GM23338 (cell line): ENCODE measurements around the gene BCL2L13. TPM values are rescaled to one million over a fixed set of nuclear protein-coding genes. Genes with fewer than 3 reads are reported as not detected.

Experiments used
- ATAC-seq: fragments of 200-7000 bp; cut with Tn5 transposase; 3 replicates; pipeline ENCODE4 v1.9.1; 2020
- DNase-seq: peaks from one replicate; pipeline ENCODE4 v3.0.0-alpha.2; 2015; ENCODE audit warnings: low spot score
- H2AFZ ChIP-seq: fragments of 200-600 bp; sonication (generic); 2 replicates; pipeline ENCODE4 v1.8.0; 2016; ENCODE audit warnings: antibody characterized with exemption, mild to moderate bottlenecking, moderate library complexity
- H3F3A ChIP-seq: fragments of 200-600 bp; sonication (generic); replicated peaks from 2 replicates; pipeline ENCODE4 v1.8.0; 2017; ENCODE audit warnings: antibody characterized with exemption, mixed run types, low read depth
- H3K27ac ChIP-seq: fragments of 200-600 bp; sonication (generic); 2 replicates; pipeline ENCODE4 v1.6.1; 2016; ENCODE audit warnings: low read depth
- H3K27me3 ChIP-seq: fragments of 200-600 bp; sonication (generic); 2 replicates; pipeline ENCODE4 v1.8.0; 2016; ENCODE audit warnings: mild to moderate bottlenecking, mixed run types, moderate library complexity; ENCODE audit not compliant: insufficient read depth
- H3K36me3 ChIP-seq: fragments of 200-600 bp; sonication (generic); 2 replicates; pipeline ENCODE4 v1.8.0; 2016; ENCODE audit warnings: mild to moderate bottlenecking; ENCODE audit not compliant: insufficient read depth
- H3K4me1 ChIP-seq: fragments of 200-600 bp; sonication (generic); 2 replicates; pipeline ENCODE4 v1.8.0; 2016; ENCODE audit warnings: mild to moderate bottlenecking, moderate library complexity; ENCODE audit not compliant: insufficient read depth
- H3K4me2 ChIP-seq: fragments of 200-600 bp; sonication (generic); 2 replicates; pipeline ENCODE4 v1.7.1; 2017; ENCODE audit warnings: mixed run types
- H3K4me3 ChIP-seq: fragments of 200-600 bp; sonication (generic); 2 replicates; pipeline ENCODE4 v1.6.1; 2016; ENCODE audit warnings: mixed run types
- H3K79me2 ChIP-seq: fragments of 200-600 bp; sonication (generic); replicated peaks from 2 replicates; pipeline ENCODE4 v1.8.0; 2017; ENCODE audit warnings: mild to moderate bottlenecking; ENCODE audit not compliant: insufficient read depth
- H3K9me2 ChIP-seq: fragments of 200-600 bp; sonication (generic); 2 replicates; pipeline ENCODE4 v1.8.0; 2017; ENCODE audit not compliant: insufficient read depth
- H4K20me1 ChIP-seq: fragments of 200-600 bp; sonication (generic); replicated peaks from 2 replicates; pipeline ENCODE4 v1.8.0; 2017; ENCODE audit warnings: mild to moderate bottlenecking; ENCODE audit not compliant: insufficient read depth
- H3K27ac Mint-ChIP-seq: 2 replicates; pipeline ENCODE4 v1.8.0; 2020; ENCODE audit warnings: inconsistent platforms, mild to moderate bottlenecking, moderate library complexity, mixed read lengths
- H3K27me3 Mint-ChIP-seq: 3 replicates; pipeline ENCODE4 v1.8.0; 2022; ENCODE audit warnings: low read depth, mild to moderate bottlenecking, moderate library complexity, mixed read lengths, inconsistent platforms; ENCODE audit not compliant: insufficient read depth, poor library complexity
- H3K36me3 Mint-ChIP-seq: 3 replicates; pipeline ENCODE4 v1.8.0; 2021; ENCODE audit warnings: low read depth, mild to moderate bottlenecking, inconsistent platforms, moderate library complexity, mixed read lengths
- H3K4me1 Mint-ChIP-seq: 3 replicates; pipeline ENCODE4 v1.8.0; 2020; ENCODE audit warnings: mild to moderate bottlenecking, inconsistent platforms, mixed read lengths
- H3K4me3 Mint-ChIP-seq: 3 replicates; pipeline ENCODE4 v1.8.0; 2021; ENCODE audit warnings: moderate library complexity, mild to moderate bottlenecking, inconsistent platforms, mixed read lengths
- H3K9me3 Mint-ChIP-seq: 3 replicates; pipeline ENCODE4 v1.8.0; 2020; ENCODE audit warnings: moderate library complexity, mild to moderate bottlenecking, inconsistent platforms, mixed read lengths
- CREB1 ChIP-seq: fragments of 250-450 bp; sonication (Bioruptor Pico); IDR thresholded peaks from 2 replicates; pipeline ENCODE4 v1.5.0; 2020; ENCODE audit warnings: low read depth, mild to moderate bottlenecking, moderate library complexity
- CTCF ChIP-seq, 2 experiments: fragments of 200-600 bp in 1 of 2; sonication (generic) in 1 of 2; conservative IDR thresholded peaks; 2 replicates each; pipeline versions ENCODE4 v1.5.1 to v1.6.1; 2016 to 2017; ENCODE audit warnings: antibody characterized with exemption in 2 of 2, low read depth in 2 of 2, mild to moderate bottlenecking in 2 of 2, moderate library complexity in 1 of 2
- EZH2 ChIP-seq: fragments of 200-600 bp; sonication (generic); IDR thresholded peaks from one replicate; pipeline ENCODE4 v1.8.0; 2017; ENCODE audit warnings: antibody characterized with exemption, mild to moderate bottlenecking, low read depth; ENCODE audit not compliant: unreplicated experiment
- EZH2phosphoT487 ChIP-seq: fragments of 200-600 bp; sonication (generic); IDR thresholded peaks from one replicate; pipeline ENCODE4 v1.8.1; 2018; ENCODE audit warnings: antibody characterized with exemption; ENCODE audit not compliant: unreplicated experiment
- JUNB ChIP-seq: IDR thresholded peaks from one replicate; pipeline ENCODE4 v1.6.1; 2016; ENCODE audit warnings: antibody characterized with exemption; ENCODE audit not compliant: unreplicated experiment
- NANOG ChIP-seq: IDR thresholded peaks from 2 replicates; pipeline ENCODE4 v1.6.1; 2016; ENCODE audit warnings: antibody characterized with exemption, borderline replicate concordance
- POLR2AphosphoS5 ChIP-seq: IDR thresholded peaks from 2 replicates; pipeline ENCODE4 v1.6.1; 2016; ENCODE audit warnings: antibody characterized with exemption, low read depth
- STAT1 ChIP-seq: IDR thresholded peaks from one replicate; pipeline ENCODE4 v1.6.1; 2016; ENCODE audit warnings: antibody characterized with exemption; ENCODE audit not compliant: unreplicated experiment
- ZNF114 ChIP-seq: fragments of 250-450 bp; sonication (Bioruptor Pico); IDR thresholded peaks from 2 replicates; pipeline ENCODE4 v1.5.0; 2020; ENCODE audit warnings: mild to moderate bottlenecking, moderate library complexity
- ZNF331 ChIP-seq: fragments of 250-450 bp; sonication (Bioruptor Pico); IDR thresholded peaks from 2 replicates; pipeline ENCODE4 v1.5.0; 2020; ENCODE audit warnings: low read depth, mild to moderate bottlenecking, moderate library complexity
- polyA plus RNA-seq: library from polyadenylated mRNA; unstranded; fragments of >200 nt; fragmentation: Nextera tagmentation; extraction: Ambion mirVana; gene quantifications from 2 replicates; pipeline ENCODE4 v1.2.1, GENCODE V29; 2016
- total RNA-seq: library from RNA; depleted of rRNA; stranded (reverse); fragments of >200 nt; shearing (Covaris generic); gene quantifications from 2 replicates; pipeline ENCODE4 v1.2.3, GENCODE V29; 2014
- TF ChIP-seq, protein P1 (sequence below): IDR thresholded peaks from one replicate; pipeline ENCODE4 v1.6.1; 2018; ENCODE audit warnings: antibody characterized with exemption; ENCODE audit not compliant: unreplicated experiment
- TF ChIP-seq, protein P2 (sequence below): IDR thresholded peaks from 2 replicates; pipeline ENCODE4 v1.6.1; 2016; ENCODE audit warnings: antibody characterized with exemption
- TF ChIP-seq, protein P3 (sequence below): fragments of 250-450 bp; sonication (Bioruptor Pico); IDR thresholded peaks from 2 replicates; pipeline ENCODE4 v1.5.0; 2020; ENCODE audit warnings: mild to moderate bottlenecking, moderate library complexity

BCL2L13 gene
- total and polyA plus RNA-seq, 2 experiments from 2014 or later, result 22.4 to 32.3 TPM

DNA sequence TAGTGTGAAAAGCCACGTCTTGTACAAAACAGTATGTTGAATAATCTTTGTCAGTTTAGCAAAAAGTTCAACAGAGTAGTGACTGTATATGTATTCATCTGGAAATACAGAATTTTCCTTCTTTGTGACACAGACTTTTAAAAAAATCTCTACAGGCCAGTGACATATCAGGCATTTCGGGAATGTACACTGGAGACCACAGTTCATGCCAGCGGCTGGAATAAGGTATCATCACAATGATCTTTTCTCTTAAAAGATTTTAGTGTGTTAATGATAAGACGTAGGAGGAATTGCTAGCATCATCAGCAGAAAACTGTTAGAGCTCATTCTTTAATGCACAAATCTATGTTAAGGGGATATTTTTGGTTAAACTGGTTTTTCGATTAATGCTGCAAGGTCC is 57.4 kb downstream of the BCL2L13 start:
- Histone ChIP-seq H4K20me1 (no peaks in the 10 kb centered on the region), H3K79me2 (no peaks in the 10 kb centered on the region), H3K4me2 (no peak overlapping the region), H3F3A (no peaks in the 10 kb centered on the region), H2AFZ (no peak overlapping the region), H3K27me3 (no peaks in the 10 kb centered on the region), H3K4me3 (no peak overlapping the region), H3K9me2 (no peaks in the 10 kb centered on the region), H3K36me3 (no peaks in the 10 kb centered on the region), H3K27ac (no peak overlapping the region), H3K4me1 (peaks cover 10% of the 10 kb centered on the region)
- DNase-seq (no peak), ATAC-seq (no peak)
- Mint-ChIP-seq H3K9me3 (no peaks in the 10 kb centered on the region), H3K4me3 (no peak overlapping the region), H3K4me1 (peaks cover 22% of the 10 kb centered on the region), H3K27ac (no peak overlapping the region), H3K36me3 (no peaks in the 10 kb centered on the region; the same call in 2 of the 3 replicates), H3K27me3 (peaks cover 1% of the 10 kb centered on the region)
- TF ChIP-seq, protein P1, sequence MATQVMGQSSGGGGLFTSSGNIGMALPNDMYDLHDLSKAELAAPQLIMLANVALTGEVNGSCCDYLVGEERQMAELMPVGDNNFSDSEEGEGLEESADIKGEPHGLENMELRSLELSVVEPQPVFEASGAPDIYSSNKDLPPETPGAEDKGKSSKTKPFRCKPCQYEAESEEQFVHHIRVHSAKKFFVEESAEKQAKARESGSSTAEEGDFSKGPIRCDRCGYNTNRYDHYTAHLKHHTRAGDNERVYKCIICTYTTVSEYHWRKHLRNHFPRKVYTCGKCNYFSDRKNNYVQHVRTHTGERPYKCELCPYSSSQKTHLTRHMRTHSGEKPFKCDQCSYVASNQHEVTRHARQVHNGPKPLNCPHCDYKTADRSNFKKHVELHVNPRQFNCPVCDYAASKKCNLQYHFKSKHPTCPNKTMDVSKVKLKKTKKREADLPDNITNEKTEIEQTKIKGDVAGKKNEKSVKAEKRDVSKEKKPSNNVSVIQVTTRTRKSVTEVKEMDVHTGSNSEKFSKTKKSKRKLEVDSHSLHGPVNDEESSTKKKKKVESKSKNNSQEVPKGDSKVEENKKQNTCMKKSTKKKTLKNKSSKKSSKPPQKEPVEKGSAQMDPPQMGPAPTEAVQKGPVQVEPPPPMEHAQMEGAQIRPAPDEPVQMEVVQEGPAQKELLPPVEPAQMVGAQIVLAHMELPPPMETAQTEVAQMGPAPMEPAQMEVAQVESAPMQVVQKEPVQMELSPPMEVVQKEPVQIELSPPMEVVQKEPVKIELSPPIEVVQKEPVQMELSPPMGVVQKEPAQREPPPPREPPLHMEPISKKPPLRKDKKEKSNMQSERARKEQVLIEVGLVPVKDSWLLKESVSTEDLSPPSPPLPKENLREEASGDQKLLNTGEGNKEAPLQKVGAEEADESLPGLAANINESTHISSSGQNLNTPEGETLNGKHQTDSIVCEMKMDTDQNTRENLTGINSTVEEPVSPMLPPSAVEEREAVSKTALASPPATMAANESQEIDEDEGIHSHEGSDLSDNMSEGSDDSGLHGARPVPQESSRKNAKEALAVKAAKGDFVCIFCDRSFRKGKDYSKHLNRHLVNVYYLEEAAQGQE, result no peak
- no peak for TF ChIP-seq EZH2phosphoT487
- TF ChIP-seq, protein P2, sequence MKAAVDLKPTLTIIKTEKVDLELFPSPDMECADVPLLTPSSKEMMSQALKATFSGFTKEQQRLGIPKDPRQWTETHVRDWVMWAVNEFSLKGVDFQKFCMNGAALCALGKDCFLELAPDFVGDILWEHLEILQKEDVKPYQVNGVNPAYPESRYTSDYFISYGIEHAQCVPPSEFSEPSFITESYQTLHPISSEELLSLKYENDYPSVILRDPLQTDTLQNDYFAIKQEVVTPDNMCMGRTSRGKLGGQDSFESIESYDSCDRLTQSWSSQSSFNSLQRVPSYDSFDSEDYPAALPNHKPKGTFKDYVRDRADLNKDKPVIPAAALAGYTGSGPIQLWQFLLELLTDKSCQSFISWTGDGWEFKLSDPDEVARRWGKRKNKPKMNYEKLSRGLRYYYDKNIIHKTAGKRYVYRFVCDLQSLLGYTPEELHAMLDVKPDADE, result no peak
- TF ChIP-seq CREB1 (CRISPR knock-in tag), result no peak
- TF ChIP-seq, protein P3, sequence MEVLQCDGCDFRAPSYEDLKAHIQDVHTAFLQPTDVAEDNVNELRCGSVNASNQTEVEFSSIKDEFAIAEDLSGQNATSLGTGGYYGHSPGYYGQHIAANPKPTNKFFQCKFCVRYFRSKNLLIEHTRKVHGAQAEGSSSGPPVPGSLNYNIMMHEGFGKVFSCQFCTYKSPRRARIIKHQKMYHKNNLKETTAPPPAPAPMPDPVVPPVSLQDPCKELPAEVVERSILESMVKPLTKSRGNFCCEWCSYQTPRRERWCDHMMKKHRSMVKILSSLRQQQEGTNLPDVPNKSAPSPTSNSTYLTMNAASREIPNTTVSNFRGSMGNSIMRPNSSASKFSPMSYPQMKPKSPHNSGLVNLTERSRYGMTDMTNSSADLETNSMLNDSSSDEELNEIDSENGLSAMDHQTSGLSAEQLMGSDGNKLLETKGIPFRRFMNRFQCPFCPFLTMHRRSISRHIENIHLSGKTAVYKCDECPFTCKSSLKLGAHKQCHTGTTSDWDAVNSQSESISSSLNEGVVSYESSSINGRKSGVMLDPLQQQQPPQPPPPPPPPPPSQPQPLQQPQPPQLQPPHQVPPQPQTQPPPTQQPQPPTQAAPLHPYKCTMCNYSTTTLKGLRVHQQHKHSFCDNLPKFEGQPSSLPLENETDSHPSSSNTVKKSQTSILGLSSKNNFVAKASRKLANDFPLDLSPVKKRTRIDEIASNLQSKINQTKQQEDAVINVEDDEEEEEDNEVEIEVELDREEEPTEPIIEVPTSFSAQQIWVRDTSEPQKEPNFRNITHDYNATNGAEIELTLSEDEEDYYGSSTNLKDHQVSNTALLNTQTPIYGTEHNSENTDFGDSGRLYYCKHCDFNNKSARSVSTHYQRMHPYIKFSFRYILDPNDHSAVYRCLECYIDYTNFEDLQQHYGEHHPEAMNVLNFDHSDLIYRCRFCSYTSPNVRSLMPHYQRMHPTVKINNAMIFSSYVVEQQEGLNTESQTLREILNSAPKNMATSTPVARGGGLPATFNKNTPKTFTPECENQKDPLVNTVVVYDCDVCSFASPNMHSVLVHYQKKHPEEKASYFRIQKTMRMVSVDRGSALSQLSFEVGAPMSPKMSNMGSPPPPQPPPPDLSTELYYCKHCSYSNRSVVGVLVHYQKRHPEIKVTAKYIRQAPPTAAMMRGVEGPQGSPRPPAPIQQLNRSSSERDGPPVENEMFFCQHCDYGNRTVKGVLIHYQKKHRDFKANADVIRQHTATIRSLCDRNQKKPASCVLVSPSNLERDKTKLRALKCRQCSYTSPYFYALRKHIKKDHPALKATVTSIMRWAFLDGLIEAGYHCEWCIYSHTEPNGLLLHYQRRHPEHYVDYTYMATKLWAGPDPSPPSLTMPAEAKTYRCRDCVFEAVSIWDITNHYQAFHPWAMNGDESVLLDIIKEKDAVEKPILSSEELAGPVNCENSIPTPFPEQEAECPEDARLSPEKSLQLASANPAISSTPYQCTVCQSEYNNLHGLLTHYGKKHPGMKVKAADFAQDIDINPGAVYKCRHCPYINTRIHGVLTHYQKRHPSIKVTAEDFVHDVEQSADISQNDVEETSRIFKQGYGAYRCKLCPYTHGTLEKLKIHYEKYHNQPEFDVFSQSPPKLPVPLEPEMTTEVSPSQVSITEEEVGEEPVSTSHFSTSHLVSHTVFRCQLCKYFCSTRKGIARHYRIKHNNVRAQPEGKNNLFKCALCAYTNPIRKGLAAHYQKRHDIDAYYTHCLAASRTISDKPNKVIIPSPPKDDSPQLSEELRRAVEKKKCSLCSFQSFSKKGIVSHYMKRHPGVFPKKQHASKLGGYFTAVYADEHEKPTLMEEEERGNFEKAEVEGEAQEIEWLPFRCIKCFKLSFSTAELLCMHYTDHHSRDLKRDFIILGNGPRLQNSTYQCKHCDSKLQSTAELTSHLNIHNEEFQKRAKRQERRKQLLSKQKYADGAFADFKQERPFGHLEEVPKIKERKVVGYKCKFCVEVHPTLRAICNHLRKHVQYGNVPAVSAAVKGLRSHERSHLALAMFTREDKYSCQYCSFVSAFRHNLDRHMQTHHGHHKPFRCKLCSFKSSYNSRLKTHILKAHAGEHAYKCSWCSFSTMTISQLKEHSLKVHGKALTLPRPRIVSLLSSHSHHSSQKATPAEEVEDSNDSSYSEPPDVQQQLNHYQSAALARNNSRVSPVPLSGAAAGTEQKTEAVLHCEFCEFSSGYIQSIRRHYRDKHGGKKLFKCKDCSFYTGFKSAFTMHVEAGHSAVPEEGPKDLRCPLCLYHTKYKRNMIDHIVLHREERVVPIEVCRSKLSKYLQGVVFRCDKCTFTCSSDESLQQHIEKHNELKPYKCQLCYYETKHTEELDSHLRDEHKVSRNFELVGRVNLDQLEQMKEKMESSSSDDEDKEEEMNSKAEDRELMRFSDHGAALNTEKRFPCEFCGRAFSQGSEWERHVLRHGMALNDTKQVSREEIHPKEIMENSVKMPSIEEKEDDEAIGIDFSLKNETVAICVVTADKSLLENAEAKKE, result no peak
- no peak for TF ChIP-seq NANOG
- no peak for TF ChIP-seq ZNF331 (CRISPR knock-in tag)
- no peak for TF ChIP-seq CTCF (conservative IDR thresholded peaks at IDR 0.05; ENCODE audit: low read depth in 2 of 2)
- TF ChIP-seq EZH2, result no peak
- TF ChIP-seq STAT1, result no peak
- TF ChIP-seq ZNF114 (CRISPR knock-in tag), result no peak
- TF ChIP-seq JUNB, result no peak
- no peak for TF ChIP-seq POLR2AphosphoS5
